Inflammatory macrophage (primary cell): ENCODE results near the gene LSAMP.
"Not testable (repeated sequence)": the region's sequence is repeated elsewhere in the genome, so short reads cannot be mapped to it uniquely, and the experiment has no call there.

ENCODE experiments used
- DNase-seq, 2 donors: peaks; one replicate each; pipeline ENCODE4 v3.0.0-alpha.2; 2020 to 2022

LSAMP gene

DNA sequence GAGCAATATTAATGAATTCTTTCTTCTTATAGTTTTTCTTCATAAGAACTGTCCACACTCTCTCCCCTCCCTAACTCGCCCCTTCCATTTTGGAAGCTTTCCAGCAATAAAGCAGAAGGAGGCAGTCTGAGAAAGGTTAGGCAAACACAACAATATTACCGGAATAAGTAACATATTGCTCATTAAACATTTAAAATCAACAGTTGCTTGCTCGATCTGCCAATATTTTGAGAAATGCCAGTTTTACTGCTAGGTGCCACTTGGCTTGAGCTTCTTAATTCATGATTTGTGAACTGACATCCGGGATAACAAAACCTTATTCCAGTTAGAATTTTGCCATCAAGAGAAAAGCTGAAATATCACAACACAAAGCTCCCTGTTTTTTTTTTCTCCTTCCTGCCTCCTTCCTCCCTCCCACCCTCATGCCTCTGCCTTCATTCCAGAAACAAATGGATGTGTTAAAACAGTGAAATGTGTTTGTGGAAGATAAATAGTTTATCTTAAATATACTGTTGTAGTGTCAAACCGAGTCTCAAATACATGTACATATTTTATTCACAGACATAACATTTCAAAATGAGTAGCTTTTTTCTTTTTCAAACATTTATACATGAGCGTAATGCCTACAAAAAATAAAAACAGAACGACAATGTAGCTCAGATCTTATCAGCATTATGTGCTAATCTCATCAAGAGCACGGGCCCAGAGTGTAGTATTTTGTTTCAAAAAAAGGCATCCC, 568.2 kb downstream of the LSAMP start:
- no peak for DNase-seq

DNA sequence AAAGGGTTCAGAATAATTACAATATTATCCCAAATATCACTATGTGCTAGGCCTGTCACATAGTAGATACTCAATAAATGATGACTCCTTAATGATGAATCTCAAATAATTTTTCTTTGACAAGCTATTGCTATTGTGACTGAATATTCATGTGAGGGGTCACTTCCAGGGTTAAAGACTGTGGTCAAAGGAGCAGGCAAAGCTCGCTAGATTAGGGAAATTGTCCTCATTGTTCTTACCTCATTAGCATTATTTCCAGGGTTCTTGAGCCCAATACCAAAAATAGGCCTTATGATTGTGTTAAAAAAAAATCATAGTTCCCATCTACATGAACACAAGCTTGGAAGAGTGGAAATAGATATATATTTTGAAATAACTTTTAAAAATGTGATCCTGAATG, 569.8 kb downstream of the LSAMP start:
- DNase-seq: no peak

DNA sequence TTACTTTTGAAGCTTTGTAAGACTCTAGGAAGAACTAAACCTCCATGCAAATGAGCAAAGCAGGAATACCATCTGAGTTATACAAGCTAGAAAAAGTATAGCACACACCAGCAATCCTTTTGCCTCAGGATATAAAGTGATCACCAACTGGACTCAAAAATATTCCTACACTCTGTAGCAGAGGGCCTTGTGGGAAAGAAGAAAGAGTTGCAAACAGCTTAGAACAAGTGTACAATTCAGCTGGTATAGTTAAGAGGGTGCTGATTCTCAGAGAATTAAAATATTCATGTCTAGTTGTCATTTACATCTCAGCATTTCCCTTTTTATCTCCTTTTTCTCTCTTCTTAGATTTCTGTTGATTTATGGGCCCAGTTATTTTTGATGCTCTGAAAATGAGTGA, 573.6 kb downstream of the LSAMP start:
- DNase-seq: no peak

DNA sequence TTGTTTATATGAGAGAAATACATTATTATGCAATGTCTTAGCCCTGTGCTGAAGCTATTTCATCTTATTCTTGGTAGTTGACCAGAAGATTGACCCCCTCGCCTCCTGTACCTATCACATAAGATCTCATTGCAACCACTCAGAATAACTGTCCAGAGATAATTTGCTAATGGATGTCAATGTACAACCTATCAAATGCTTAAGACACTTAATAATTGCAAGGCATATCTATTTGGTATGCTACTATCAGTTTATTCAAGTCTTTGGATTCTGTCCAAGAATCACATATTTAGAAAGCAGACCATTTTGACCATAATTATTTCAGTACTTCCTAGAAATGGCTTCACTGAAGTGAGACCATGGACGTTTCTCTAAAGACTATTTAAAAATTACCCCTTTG, 580.4 kb downstream of the LSAMP start:
- no peak for DNase-seq

DNA sequence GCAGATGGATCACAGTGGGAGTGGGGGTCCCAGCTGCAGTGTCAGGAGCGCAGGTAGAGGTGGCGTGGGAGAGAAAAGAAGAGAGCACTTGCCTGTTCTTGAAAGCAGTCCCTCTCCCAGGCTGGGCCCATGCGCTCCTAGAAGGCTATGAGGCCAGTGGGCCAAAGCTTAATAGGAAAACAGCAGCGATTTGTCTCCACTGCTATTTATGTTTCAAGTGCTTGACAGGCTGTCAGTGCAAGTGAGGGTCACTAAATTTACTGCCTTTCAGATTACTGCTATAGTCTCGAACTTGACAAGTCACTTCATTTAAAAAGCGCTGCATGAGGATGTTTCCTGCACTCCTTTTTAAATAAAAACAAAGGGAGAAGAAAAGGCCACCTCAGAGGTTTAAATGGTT, 582.4 kb downstream of the LSAMP start:
- no peak for DNase-seq

DNA sequence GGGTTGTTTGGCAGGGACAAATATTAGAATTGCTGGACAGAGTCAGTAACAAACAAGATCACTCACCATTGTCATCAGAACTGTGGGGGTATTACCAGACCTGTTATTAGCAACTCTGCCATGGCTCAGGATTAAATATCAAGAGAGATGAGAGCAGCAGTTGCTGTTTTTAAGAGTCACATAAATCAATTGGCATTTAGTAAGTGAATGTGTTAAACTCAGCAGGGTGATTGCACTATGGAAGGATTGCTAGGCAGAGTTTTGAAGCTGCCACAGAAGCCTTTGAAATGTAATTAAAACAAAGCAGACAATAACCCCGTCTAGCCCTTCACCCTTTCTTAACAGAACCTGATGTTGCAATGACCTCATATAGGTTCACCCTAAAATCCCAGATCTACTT, 583.2 kb downstream of the LSAMP start:
- no peak for DNase-seq

DNA sequence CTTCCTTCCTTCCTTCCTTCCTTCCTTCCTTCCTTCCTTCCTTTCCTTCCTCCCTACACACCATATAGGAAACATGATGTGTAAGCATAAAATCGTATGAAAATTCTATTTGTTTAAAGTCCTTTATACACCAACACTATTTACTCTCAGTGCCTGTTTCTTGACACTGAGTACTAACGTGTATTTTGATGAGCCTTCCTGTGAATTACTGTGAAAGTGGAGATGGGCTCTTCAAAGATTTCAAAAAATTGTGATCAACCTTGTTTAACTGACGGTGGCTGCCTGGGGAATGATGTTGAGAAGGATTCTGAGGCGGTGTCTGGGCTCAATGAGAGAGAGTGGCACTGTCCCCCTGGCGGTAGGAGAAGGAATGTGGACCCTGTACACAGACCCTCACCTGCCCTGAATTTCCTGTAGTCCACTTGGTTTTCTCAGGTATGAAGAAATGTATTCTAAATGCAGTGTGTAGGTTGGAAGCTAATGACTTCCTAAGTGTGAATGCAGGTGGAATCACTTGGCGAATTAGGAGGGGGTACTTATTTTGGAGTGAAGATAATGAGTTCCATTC, 584.0 kb downstream of the LSAMP start:
- no peak for DNase-seq

DNA sequence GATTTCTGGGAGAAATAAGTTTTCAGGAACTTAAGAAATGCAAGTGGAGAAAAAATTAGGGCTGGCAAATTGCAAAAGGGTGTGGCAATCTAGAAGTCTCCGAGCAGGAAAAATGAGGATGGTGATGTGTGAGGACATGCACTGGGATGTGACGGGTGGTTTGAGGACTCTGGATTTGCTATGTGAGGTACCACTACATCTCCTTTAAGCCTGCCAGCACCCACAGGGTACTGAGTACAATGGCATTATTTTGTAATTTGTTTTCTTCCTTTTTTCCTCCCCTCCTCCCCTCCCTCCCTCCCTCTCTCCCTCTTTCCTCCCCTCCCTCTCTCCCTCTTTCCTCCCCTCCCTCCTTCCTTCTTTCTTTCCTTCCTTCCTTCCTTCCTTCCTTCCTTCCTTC, 584.5 kb downstream of the LSAMP start:
- no peak for DNase-seq

DNA sequence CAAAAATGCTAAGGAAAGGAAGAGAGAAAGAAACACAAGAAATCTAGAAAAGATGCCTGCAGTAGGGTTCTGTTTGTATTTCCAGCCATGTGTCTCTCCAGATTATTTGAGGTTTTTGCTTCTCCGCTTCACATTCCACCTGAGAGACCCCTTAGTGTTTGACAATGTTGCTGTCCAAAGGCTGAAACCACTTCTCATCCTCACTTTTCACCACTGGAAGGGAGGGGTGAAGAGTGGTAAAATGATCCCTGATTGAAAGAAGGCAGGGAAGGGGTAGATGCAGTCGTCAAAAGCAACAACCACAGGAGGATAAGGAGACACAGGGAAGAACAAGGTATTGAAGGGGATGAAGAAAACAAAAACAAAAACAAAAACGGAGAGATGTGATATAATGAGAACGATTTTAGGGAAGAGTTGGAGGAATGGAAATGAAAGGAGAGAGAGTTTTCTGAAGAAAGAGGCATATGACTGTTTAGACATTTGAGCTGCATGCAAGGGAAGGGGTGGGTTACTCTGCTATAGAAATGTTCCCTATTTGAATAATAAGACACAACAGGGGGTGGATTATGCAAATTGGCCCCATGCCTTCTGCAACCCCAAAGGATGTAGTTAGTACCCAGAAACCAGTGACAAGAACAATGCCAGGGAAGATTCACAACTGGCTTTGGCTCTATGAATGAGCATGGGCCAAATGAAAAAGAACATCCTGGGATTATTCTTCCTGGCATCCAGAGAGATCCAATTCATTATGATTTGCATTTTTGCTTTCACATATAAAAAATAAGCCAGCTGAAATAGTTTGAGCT, 586.1 kb downstream of the LSAMP start:
- DNase-seq: no peak

DNA sequence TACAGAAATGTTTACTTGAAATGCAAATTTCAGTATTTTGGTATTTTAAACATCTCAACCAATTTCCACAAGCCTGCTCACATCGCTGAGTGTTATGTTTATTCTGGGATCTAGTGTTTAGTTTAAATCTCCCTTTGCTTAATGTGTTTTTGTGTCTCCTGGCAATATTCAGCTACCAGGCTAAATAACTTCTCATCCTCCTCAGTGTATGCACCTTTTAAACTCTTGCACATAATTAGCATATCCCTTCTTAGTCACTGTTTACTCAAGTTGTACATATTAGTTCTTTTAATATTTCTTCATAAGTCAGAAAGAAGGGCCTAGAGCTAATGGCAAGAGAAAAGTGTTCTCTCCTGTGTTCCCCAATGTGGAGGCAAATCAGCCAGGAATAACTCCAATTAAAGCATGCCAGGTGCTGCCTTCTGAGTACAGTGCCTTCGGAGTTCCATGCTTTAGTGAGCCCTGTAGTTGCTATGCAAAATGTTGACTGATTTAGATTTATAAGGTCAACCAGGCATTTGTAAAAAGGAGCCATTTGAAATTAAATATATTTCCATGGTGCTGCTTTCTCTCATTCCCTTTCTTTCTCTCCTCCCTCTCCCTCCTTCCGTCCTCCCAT, 587.7 kb downstream of the LSAMP start:
- DNase-seq: no peak

DNA sequence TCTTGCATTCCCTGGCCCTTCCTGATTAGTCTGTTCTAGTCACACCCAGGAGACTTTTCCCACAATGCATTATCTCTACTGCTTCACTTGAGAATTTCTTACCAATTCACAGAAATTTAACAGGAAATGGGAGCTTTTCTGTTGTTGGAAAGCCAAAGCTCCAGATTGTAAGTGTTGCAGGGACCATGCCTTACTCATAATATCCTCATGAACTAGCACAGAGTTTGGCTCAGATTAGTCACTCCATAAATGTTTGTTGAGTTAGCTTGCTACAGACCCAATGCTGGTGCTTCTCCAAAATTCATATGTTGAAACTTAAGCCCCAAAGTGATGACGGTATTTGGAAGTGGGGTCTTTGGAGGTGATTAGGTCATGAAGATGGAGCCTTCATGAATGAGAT, 589.4 kb downstream of the LSAMP start:
- DNase-seq: no peak

DNA sequence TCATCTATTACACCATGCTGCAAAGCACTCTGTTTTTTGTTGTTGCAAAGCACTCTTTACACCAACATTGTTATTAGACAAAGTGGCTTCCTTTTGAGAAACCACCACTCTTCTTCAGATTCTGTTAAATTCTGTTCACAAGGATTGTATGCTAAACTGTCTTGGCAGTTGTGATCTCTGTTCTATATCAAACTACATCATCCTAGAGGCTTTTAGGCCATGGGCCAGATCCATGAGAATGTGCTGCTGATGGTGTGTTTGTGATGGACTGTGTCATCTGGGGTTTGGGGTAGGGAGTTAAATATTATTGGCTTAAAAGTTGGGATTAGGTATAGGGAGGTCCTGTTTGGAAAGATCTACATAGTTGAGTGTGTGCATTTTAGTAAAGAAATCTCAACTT, 592.2 kb downstream of the LSAMP start:
- DNase-seq: no peak

DNA sequence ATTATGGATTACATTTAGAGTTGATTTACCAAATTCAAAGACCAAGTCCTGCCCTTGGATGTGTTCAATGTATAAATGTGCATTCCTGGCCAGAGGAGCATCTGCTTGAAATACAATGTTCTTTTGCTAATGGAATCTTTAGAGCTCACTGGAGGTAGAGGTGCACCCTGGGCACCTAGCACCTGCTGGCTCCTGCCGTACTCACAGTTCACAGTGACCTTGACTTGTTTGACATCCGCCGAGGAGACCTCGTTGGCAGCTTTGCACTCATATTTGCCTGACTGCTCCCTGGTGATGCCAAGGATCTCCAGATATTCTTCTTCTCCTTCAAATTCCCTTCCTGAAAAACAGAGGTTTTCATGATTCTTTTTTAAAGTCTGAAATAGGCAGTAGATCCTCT, 593.0 kb downstream of the LSAMP start:
- DNase-seq: no peak

DNA sequence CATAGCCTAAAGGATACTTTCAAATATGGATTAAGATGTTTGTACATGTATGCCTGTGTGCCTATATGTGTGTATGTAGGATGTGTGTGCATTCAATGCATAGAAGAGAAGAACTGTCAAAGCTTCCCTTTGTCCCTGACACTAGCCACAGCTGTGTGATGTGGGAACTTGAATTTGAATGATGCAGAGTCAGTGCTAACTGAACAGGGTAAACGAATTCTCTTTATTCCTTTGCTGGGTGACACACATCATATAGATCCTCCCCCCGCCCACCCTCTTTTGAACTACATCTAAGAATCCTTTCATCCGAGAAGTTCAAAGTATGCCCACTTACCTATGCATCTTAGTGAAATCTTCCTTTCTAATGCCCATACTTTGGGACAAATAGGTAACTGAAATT, 593.7 kb downstream of the LSAMP start:
- DNase-seq: no peak

DNA sequence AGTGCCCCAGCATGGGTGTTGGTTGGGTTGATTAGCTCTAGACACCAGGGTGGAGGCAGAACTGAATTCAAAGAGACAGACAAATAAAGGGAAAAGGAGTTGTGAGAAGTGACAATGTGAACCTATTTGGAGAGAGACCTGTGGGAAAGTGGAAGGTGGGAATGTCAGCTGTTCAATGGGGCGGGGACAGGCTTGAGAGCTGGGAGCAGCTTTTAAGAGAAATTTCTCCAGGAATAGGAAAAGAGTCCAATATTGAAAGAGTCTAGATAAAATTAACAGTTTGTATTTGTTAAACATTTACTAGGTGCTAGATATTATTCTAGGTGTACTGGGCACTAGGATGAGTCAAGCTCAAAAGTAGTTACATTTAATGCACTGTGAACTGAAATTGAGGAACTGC, 596.6 kb downstream of the LSAMP start:
- no peak for DNase-seq

DNA sequence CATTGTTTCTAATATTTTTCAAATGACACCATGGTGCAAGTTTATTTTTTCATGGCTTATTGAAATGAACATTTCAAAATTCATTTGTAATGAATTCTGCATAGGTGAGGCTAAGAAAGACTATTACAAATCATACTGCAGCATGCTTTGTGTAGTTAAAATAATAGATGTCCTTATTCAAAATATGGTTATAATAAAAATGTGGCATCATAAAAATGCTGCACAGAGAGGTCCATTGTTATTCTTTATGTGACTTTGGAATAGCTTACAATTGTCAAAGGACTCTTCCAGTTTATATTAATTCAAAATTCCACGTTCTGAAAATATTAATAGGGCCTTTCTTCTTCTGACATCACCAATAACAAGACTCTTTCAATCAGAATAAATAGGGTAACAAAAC, 599.3 kb downstream of the LSAMP start:
- DNase-seq: no peak

DNA sequence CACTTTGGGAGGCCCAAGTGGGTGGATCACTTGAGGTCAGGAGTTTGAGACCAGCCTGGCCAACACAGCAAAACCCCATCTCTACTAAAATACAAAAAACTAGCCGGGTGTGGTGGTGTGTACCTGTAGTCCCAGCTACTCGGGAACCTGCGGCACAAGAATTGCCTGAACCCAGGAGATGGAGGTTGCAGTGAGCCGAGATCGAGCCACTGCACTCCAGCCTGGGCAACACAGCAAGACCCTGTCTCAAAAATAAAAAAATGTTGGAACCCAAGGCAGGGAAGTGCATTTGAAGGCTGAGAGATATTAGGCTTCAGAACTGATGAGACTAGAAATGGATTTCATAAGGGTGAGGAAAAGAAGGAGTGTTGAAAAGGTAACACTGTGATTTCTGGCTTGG, 600.6 kb downstream of the LSAMP start:
- not testable (repeated sequence) for DNase-seq

DNA sequence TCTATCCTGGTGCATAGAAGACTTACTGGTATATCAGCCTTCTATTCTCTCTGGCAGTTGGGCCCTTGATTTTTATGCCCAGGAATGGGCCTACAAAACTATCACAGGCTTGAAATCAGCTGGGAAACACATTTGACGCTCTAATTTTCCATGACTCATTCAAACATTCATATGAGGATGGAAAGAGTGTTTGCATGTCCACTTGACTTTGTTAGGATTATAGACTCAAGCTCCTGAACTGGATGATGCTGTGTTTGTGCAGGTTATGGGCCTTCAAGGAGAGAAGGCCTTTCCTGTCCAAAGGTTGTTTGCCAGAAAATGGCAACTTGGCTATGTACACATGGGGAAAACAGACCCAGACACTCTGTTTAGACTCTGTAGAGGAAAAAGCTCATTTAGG, 602.1 kb downstream of the LSAMP start:
- no peak for DNase-seq

DNA sequence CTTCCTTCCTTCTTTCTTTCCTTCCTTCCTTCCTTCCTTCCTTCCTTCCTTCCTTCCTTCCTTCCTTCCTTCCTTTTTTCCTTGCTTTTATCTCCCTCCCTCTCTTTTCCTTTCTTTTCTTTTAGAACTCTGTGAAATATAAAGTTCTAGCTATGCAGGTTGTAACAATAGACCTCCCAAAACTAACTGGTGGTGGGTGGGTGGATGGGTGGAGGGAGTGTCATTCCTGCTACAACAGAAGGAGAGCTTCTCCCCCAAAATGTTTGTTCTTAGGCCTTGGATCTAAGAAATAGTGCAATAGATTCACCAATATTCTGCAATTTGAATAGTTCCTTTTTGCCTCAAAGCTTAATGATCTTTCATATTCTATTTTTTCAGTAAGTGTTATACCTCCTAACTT, 606.0 kb downstream of the LSAMP start:
- no peak for DNase-seq

DNA sequence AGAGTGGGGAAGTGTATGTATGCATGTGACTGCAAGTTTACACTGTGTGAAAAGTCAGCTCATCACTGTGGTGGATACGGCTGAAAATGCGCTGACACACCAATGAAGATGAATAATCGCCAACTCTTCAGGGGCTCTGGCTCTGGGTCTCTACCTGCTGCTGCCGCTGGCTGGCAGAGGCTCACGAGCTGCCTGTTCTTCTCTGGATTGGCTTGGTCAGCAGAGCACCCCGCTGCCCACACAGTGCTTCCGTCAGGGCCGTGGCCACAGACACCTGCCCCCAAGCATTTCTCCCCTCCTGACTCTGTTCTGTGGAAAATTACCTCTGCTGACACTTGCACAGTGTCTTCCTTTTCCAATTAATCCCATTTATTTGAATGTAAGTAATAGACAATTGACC, 606.5 kb downstream of the LSAMP start:
- DNase-seq: no peak

DNA sequence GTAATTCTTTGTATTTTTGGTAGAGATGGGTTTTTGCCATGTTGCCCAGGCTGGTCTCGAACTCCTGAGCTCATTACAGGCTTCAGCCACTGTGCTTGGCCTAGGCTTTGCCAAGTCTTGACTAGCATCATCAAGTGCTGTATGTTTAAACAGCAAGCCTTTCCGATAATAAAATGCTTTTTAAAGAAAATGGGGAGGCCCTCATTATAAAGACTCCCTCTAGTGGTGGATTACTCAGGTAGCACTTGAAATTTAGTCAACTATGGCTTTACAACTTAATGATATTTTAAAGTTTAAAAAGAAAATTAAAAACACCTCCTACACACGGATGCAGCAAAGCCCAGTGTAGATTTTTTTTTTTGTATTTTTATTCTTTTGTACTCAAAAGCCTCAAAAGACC, 608.3 kb downstream of the LSAMP start:
- no peak for DNase-seq

DNA sequence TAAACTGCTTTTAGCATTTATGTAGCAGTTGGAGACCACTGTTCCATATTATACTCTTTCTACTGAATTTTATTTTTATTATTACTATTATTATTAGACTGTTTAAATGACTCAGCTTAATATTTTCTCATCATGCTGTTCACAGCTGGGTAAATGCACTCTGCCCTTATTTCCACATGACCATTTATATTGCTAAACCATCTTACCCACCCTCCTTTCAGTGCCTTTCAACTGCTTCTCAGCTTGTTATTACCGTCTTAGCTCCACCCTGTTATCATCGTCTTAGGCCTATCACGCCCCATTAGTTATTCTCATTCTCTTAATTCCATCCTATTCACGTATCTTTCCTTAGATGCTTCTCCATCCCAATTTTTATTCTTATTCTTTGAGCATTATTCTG, 609.3 kb downstream of the LSAMP start:
- no peak for DNase-seq

DNA sequence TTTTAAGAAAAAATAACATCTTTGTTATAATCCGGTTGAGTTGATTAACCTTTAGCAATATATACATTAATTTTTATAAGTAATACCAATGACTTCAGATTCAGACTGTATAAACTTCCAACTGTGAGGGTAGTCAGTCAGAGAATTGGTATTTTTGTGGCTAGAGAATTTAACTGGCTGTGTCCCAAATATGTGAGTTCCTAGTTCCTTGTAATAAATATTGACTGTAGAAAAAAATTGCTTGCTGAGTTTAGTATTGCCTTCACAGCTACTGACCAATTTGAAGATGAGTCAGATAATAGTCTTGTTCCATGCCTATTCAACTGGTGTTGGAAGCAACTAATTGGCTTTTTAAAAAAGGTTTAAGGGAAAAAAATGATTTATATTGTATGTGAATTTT, 611.2 kb downstream of the LSAMP start:
- no peak for DNase-seq

DNA sequence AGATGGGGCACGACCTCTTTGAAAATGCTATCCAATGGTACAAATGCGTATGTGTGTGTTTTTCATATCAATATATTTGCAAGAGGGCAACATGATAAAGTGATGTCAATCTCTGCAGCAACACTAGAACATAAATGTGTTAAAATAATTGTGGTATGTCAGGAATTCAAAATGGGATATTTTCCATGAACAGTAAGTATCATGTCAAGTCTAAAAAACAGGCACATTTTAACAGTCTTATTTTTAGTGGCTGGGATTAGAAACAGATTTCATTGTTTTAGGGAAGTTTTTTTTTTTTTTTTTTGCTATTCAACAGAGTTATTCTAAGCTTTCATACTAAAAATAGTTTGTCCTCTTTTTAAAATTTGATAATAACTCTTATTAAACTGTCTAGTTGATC, 612.2 kb downstream of the LSAMP start:
- no peak for DNase-seq
